ENCODE data around the gene ANKRD24. TPM values are rescaled to one million over a fixed set of nuclear protein-coding genes. Genes with fewer than 3 reads are reported as not detected.
A peak's percentile ranks its signal among the peaks of the same experiment; 100 is the strongest.

ANKRD24 gene
- total and polyA plus RNA-seq, 3 experiments from 2014 or later: 0.48 to 0.90 (median 0.89) TPM

DNA sequence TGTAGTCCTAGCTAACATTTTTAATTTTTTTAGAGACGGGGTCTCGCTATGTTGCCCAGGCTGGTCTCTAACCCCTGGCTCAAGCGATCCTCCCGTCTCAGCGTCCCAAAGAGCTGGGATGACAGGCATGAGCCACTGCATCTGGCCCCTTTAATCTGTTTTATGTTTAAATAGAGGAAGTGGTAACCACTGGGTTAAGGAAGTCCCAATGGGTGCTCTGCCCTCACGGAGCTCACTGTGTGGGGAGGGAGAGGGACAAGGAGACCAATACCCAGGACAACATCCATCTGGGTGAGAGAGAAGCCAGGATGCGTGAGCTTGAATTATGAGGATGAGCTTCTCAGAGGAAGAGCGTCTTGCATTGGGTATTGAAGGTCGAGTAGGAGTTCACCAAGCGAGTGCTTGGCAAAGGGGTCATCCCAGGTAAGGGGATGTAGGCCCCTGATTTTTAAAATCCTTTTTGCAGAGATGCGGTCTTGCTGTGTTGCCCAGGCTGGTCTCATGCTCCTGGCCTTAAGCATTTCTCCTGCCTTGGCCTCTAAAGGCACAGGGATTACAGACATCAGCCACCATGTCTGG lies 78.2 kb downstream of the ANKRD24 start:
- POLR2A ChIA-PET: no interaction called here
- peak overlapping the region in 2 of 8 donors; percentile 41 to 79 for H3K27ac Mint-ChIP-seq

DNA sequence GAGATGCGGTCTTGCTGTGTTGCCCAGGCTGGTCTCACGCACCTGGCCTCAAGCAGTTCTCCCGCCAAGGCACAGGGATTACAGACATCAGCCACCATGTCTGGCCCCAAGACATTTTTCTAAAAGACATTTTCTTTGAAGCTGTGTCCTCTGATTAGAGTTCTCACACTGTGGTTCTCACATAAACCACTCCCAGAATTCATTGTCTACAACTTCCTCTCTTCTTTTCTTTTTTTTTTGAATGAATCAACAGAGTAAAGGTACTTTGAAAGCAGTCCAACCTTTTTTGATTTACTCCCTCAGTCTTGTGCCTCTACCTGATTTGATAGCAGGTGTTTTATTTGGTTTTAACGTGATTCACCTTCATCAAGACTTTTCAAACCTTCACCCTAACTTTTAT lies 82.3 kb downstream of the ANKRD24 start:
- CTCF ChIA-PET: interaction anchor here (0.7 to 1.5 kb wide), 3 partner anchors 12 to 88 kb away, joined by 3 to 6 read pairs (median 5); partner anchors contain the start of gene YJU2
- peak overlapping the region; percentile 37 to 89 (median 65) for H3K4me3 Mint-ChIP-seq
- H3K36me3 Mint-ChIP-seq: peaks cover 4 to 79% (median 12%) of the 10 kb centered on the region in 3 donors
- H3K4me1 Mint-ChIP-seq: peaks cover 20 to 34% (median 28%) of the 10 kb centered on the region in 3 donors
- Histone ChIP-seq H3K27me3 (ENCODE audit: insufficient read depth, low read length, poor library complexity, severe bottlenecking) (no peaks in the 10 kb centered on the region), H3K36me3 (ENCODE audit: insufficient read depth, low read length) (peaks cover 24% of the 10 kb centered on the region), H3K27ac (ENCODE audit: low read depth, low read length) (no peak overlapping the region), H3K4me1 (ENCODE audit: insufficient read depth, low read length) (peaks cover 22% of the 10 kb centered on the region), H3K9me3 (ENCODE audit: low read length) (no peaks in the 10 kb centered on the region), H3K4me3 (ENCODE audit: low read length) (no peak overlapping the region)
- peak overlapping the region; percentile 71 to 92 (median 78) for H3K27ac Mint-ChIP-seq
- H3K27me3 Mint-ChIP-seq: no peaks in the 10 kb centered on the region
- peak in 2 of 5 donors; percentile 35 to 60 for DNase-seq
- no peaks in the 10 kb centered on the region for H3K9me3 Mint-ChIP-seq
- POLR2A ChIA-PET: interaction anchor here (1.4 kb wide), 1 partner anchor 18 kb away, joined by 4 read pairs; the partner anchor contains the start of gene YJU2

More for the DNA sequence above, 78.2 kb downstream of the ANKRD24 start:
- no peak overlapping the region for H3K4me3 ChIP-seq (ENCODE audit: low read length)
- H3K4me1 ChIP-seq (ENCODE audit: insufficient read depth, low read length): peaks cover 15% of the 10 kb centered on the region
- CTCF ChIA-PET: interaction anchor here (1.1 kb wide), 1 partner anchor 140 kb away, joined by 3 read pairs; no protein-coding TSS in a partner anchor
- no peaks in the 10 kb centered on the region for H3K27me3 Mint-ChIP-seq
- H3K36me3 ChIP-seq (ENCODE audit: insufficient read depth, low read length): peaks cover 18% of the 10 kb centered on the region
- peaks cover 4 to 78% (median 10%) of the 10 kb centered on the region in 3 donors for H3K36me3 Mint-ChIP-seq
- H3K4me1 Mint-ChIP-seq: peaks cover 8 to 18% (median 13%) of the 10 kb centered on the region in 3 donors
- H3K27ac ChIP-seq (ENCODE audit: low read depth, low read length): no peak overlapping the region
- H3K9me3 ChIP-seq (ENCODE audit: low read length): no peaks in the 10 kb centered on the region
- H3K4me3 Mint-ChIP-seq: no peak overlapping the region
- DNase-seq: no peak
- H3K9me3 Mint-ChIP-seq: peaks cover 0 to 1% (median 0%) of the 10 kb centered on the region in 5 donors
- H3K27me3 ChIP-seq (ENCODE audit: insufficient read depth, low read length, poor library complexity, severe bottlenecking): no peaks in the 10 kb centered on the region

DNA sequence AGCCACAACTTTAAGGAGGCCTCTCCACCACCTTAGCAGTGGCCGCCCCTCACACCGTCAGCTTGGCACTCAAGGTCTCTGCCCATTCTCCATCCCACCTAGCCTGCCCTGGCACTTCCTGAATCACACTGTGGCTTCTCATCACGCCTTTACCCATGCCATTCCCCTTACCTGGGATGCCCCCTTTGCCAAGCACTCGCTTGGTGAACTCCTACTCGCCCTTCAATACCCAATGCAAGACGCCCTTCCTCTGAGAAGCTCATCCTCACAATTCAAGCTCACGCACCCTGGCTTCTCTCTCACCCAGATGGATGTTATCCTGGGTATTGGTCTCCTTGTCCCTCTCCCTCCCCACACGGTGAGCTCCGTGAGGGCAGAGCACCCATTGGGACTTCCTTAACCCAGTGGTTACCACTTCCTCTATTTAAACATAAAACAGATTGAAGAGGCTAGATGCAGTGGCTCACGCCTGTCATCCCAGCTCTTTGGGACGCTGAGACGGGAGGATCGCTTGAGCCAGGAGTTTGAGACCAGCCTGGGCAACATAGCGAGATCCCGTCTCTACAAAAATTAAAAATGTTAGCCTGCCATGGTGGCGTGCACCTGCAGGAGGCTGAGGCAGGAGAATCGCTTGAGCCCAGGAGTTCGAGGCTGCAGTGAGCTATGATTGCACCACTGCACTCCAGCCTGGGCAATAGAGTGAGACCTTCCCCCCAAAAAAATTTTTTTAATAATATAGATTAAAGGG lies 83.9 kb downstream of the ANKRD24 start:
- H3K27ac ChIP-seq (ENCODE audit: low read depth, low read length): no peak overlapping the region
- Mint-ChIP-seq H3K27ac (peak overlapping the region in 3 of 8 donors; percentile 29 to 61 (median 51)), H3K4me3 (peak overlapping the region in 3 of 7 donors; percentile 19 to 57 (median 21)), H3K9me3 (no peaks in the 10 kb centered on the region), H3K27me3 (no peaks in the 10 kb centered on the region), H3K36me3 (peaks cover 4 to 71% (median 10%) of the 10 kb centered on the region in 3 donors), H3K4me1 (peaks cover 20 to 34% (median 28%) of the 10 kb centered on the region in 3 donors)
- no peak for DNase-seq
- no peaks in the 10 kb centered on the region for H3K27me3 ChIP-seq (ENCODE audit: insufficient read depth, low read length, poor library complexity, severe bottlenecking)
- CTCF ChIA-PET: interaction anchor here (0.6 to 2.8 kb wide), 17 partner anchors 9 to 260 kb away, joined by 3 to 41 read pairs (median 6); partner anchors contain the start of genes CHAF1A, HDGFL2, MPND and SH3GL1
- peaks cover 22% of the 10 kb centered on the region for H3K4me1 ChIP-seq (ENCODE audit: insufficient read depth, low read length)
- no peaks in the 10 kb centered on the region for H3K9me3 ChIP-seq (ENCODE audit: low read length)
- POLR2A ChIA-PET: no interaction called here
- no peak overlapping the region for H3K4me3 ChIP-seq (ENCODE audit: low read length)
- peaks cover 22% of the 10 kb centered on the region for H3K36me3 ChIP-seq (ENCODE audit: insufficient read depth, low read length)

DNA sequence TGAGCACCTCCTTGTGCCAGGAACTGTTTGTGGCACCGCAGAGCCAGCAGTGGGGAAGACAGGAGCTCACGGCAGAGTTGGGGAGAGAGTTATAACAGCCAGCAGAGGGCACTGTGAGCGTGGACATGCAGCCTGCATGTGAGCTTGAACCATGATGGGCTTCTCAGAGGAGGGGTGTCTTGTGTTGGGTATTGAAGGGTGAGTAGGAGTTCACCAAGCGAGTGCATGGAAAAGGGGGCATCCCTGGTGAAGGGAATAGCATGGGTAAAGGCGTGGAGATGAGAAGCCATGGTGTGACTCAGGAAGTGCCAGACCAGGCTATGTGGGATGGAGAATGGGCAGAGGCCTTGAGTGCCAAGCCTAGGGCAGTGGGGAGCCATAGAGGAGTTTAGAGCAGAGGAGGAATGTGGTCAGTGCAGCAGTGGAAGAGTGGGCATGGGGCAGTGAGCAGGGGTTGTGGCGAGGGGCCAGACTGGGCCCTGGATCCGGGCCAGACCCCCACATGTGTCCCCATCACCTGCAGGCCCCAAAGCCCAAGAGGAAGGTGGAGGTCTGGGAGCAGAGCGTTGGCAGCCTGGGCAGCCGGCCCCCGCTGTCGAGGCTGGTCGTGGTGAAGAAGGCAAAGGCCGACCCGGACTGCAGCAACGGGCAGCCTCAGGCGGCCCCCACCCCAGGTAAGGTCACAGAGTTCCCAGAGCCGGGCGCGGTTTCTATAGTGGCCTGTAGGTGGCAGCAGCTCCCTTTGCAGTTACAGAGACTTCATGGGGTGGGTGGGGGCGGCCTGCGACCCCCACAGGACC lies 84.8 kb downstream of the ANKRD24 start:
- H3K9me3 Mint-ChIP-seq: no peaks in the 10 kb centered on the region
- no peaks in the 10 kb centered on the region for H3K9me3 ChIP-seq (ENCODE audit: low read length)
- peaks cover 20 to 34% (median 28%) of the 10 kb centered on the region in 3 donors for H3K4me1 Mint-ChIP-seq
- H3K36me3 ChIP-seq (ENCODE audit: insufficient read depth, low read length): peaks cover 22% of the 10 kb centered on the region
- H3K4me3 ChIP-seq (ENCODE audit: low read length): no peak overlapping the region
- peaks cover 8 to 71% (median 12%) of the 10 kb centered on the region in 3 donors for H3K36me3 Mint-ChIP-seq
- ChIA-PET POLR2A (interaction anchor here (0.6 to 0.7 kb wide), 2 partner anchors 37 to 79 kb away, joined by 3 to 7 read pairs; no protein-coding TSS in a partner anchor), CTCF (interaction anchor here (0.6 to 2.8 kb wide), 21 partner anchors 9 to 367 kb away, joined by 3 to 41 read pairs (median 4); partner anchors contain the start of genes CHAF1A, HDGFL2, MPND and SH3GL1)
- no peaks in the 10 kb centered on the region for H3K27me3 Mint-ChIP-seq
- H3K4me3 Mint-ChIP-seq: no peak overlapping the region
- peaks cover 22% of the 10 kb centered on the region for H3K4me1 ChIP-seq (ENCODE audit: insufficient read depth, low read length)
- no peaks in the 10 kb centered on the region for H3K27me3 ChIP-seq (ENCODE audit: insufficient read depth, low read length, poor library complexity, severe bottlenecking)
- H3K27ac Mint-ChIP-seq: peak overlapping the region; percentile 17 to 90 (median 71)
- peak; percentile 17 to 67 (median 49) for DNase-seq
- H3K27ac ChIP-seq (ENCODE audit: low read depth, low read length): no peak overlapping the region

DNA sequence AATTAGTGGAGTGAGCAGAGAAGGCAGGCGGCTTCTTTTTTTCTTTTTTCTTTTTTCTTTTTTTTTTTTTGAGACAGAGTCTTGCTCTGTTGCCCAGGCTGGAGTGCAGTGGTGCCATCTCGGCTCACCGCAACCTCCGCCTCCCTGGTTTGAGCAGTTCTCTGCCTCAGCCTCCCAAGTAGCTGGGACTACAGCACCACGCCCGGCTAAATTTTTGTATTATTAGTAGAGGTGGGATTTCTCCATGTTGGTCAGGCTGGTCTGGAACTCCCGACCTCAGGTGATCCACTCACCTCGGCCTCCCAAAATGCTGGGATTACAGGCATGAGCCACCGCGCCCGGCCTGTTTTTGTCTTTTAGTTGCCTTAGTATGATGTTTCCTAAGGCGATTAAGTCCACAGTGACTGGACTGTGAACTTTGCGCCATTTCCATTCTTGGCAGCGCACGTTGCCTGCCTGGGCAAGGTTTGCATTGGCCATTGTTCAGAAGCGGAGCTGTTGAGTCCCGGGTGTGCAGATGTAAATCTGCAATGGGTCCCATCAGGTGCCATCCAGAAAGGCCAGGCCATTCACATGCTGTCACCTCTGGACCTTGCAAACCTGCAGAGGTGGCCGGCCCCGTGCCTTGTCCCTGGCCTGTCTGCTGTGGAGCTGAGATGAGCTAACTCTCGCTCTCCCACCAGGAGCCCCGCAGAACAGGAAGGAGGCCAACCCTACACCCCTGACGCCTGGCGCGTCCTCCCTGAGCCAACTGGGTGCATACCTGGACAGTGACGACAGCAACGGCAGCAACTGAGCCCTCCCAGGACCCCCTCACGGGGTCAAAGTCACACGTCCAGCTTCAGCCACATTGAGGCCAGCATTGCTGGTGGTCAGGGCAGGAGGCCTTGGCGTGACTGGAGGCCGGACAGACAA lies 85.7 kb downstream of the ANKRD24 start:
- Histone ChIP-seq H3K4me3 (ENCODE audit: low read length) (no peak overlapping the region), H3K4me1 (ENCODE audit: insufficient read depth, low read length) (peaks cover 22% of the 10 kb centered on the region), H3K36me3 (ENCODE audit: insufficient read depth, low read length) (peaks cover 22% of the 10 kb centered on the region), H3K27ac (ENCODE audit: low read depth, low read length) (no peak overlapping the region), H3K27me3 (ENCODE audit: insufficient read depth, low read length, poor library complexity, severe bottlenecking) (no peaks in the 10 kb centered on the region), H3K9me3 (ENCODE audit: low read length) (no peaks in the 10 kb centered on the region)
- no peak for DNase-seq
- ChIA-PET POLR2A (interaction anchor here (0.6 to 0.7 kb wide), 3 partner anchors 30 to 78 kb away, joined by 3 to 7 read pairs (median 3); no protein-coding TSS in a partner anchor), CTCF (interaction anchor here (0.7 to 2.8 kb wide), 17 partner anchors 8 to 366 kb away, joined by 3 to 41 read pairs (median 6); partner anchors contain the start of genes CHAF1A, MPND, STAP2 and TMIGD2)
- peak overlapping the region in 2 of 8 donors; percentile 3 to 51 for H3K27ac Mint-ChIP-seq
- H3K4me3 Mint-ChIP-seq: no peak overlapping the region
- peaks cover 20 to 34% (median 28%) of the 10 kb centered on the region in 3 donors for H3K4me1 Mint-ChIP-seq
- H3K27me3 Mint-ChIP-seq: no peaks in the 10 kb centered on the region
- H3K9me3 Mint-ChIP-seq: no peaks in the 10 kb centered on the region
- H3K36me3 Mint-ChIP-seq: peaks cover 8 to 65% (median 12%) of the 10 kb centered on the region in 3 donors

DNA sequence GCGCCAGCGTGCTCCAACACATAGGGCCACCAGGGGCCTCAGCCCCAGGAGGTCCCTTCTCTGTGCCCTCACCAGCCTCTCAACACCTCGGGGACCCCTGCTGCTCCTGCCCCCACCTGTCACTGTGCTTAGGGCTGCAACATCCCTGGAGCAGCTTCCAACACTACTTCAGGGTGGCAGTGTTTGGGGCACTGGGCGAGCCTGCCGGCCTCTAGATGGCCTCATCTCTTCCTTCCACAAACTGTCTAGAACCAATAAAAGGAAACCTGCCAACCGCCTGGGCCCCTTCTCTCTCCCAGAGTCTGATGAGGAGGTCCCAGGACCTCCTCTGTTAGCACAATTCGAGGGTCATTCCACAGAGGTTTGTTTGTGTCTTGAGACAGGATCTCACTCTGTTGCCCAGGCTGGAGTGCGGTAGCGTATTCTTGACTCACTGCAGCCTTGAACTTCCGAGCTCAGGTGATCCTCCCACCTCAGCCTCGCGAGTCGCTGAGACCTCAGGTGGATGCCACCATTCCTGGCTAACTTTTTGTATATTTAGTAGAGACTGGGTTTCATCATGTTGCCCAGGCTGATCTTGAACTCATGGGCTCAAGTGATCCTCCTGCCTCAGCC lies 86.4 kb downstream of the ANKRD24 start:
- Mint-ChIP-seq H3K36me3 (peaks cover 8 to 61% (median 12%) of the 10 kb centered on the region in 3 donors), H3K4me1 (peaks cover 20 to 31% (median 28%) of the 10 kb centered on the region in 3 donors), H3K9me3 (no peaks in the 10 kb centered on the region), H3K27me3 (no peaks in the 10 kb centered on the region), H3K4me3 (no peak overlapping the region), H3K27ac (no peak overlapping the region)
- Histone ChIP-seq H3K36me3 (ENCODE audit: insufficient read depth, low read length) (peaks cover 22% of the 10 kb centered on the region), H3K27ac (ENCODE audit: low read depth, low read length) (no peak overlapping the region), H3K9me3 (ENCODE audit: low read length) (no peaks in the 10 kb centered on the region), H3K4me1 (ENCODE audit: insufficient read depth, low read length) (peaks cover 22% of the 10 kb centered on the region), H3K4me3 (ENCODE audit: low read length) (no peak overlapping the region), H3K27me3 (ENCODE audit: insufficient read depth, low read length, poor library complexity, severe bottlenecking) (no peaks in the 10 kb centered on the region)
- ChIA-PET CTCF (interaction anchor here (0.8 to 2.8 kb wide), 7 partner anchors 7 to 254 kb away, joined by 3 to 41 read pairs (median 3); partner anchors contain the start of gene STAP2), POLR2A (no interaction called here)
- no peak for DNase-seq

Data from CD8-positive, alpha-beta memory T cell (primary cell).